Mesenchymal stem cell (in vitro differentiated cells and primary cell): ENCODE measurements around the gene HSPG2.

Experiments used
- DNase-seq: peaks from one replicate; pipeline ENCODE4 v3.0.0-alpha.2; 2013
- H2AFZ ChIP-seq: one replicate; pipeline ENCODE4 v1.6.1; 2013; ENCODE audit warnings: low read depth, mild to moderate bottlenecking, control low read depth, inconsistent platforms, low read length, moderate library complexity
- H2AK5ac ChIP-seq: 2 replicates; pipeline ENCODE4 v1.6.1; 2013; ENCODE audit warnings: low read length, moderate library complexity, mild to moderate bottlenecking, inconsistent platforms; ENCODE audit not compliant: severe bottlenecking
- H2BK120ac ChIP-seq: one replicate; pipeline ENCODE4 v1.6.1; 2013; ENCODE audit warnings: low read depth, mild to moderate bottlenecking, inconsistent platforms, low read length, moderate library complexity
- H2BK12ac ChIP-seq, 2 experiments: one replicate each; pipeline ENCODE4 v1.6.1; 2013; ENCODE audit warnings: inconsistent platforms in 2 of 2, low read length in 2 of 2, mild to moderate bottlenecking in 2 of 2, moderate library complexity in 2 of 2, control low read depth in 1 of 2
- H2BK15ac ChIP-seq: one replicate; pipeline ENCODE4 v1.6.1; 2013; ENCODE audit warnings: mild to moderate bottlenecking, low read depth, inconsistent platforms; ENCODE audit not compliant: poor library complexity, severe bottlenecking
- H2BK5ac ChIP-seq: 2 replicates; pipeline ENCODE4 v1.6.1; 2013; ENCODE audit warnings: low read depth, mild to moderate bottlenecking, low read length, control low read depth, inconsistent platforms; ENCODE audit not compliant: poor library complexity, severe bottlenecking
- H3K14ac ChIP-seq, 2 experiments: one replicate each; pipeline ENCODE4 v1.6.1; 2013; ENCODE audit warnings: inconsistent platforms in 2 of 2, low read length in 2 of 2, control low read depth in 1 of 2, mild to moderate bottlenecking in 1 of 2, moderate library complexity in 1 of 2
- H3K18ac ChIP-seq, 2 experiments: one replicate each; pipeline ENCODE4 v1.6.1; 2013; ENCODE audit warnings: inconsistent platforms in 2 of 2, low read length in 2 of 2, control low read depth in 1 of 2, low read depth in 1 of 2, mild to moderate bottlenecking in 1 of 2
- H3K23ac ChIP-seq, 2 experiments: one replicate each; pipeline ENCODE4 v1.6.1; 2013; ENCODE audit warnings: inconsistent platforms in 2 of 2, low read length in 2 of 2, mild to moderate bottlenecking in 2 of 2, moderate library complexity in 2 of 2, control low read depth in 1 of 2
- H3K27ac ChIP-seq: 2 replicates; pipeline ENCODE4 v1.5.1; 2013; ENCODE audit warnings: mild to moderate bottlenecking, moderate library complexity, low read length, control low read depth, inconsistent platforms; ENCODE audit not compliant: poor library complexity, severe bottlenecking
- H3K27me3 ChIP-seq, 2 experiments: 2 replicates each; pipeline versions ENCODE4 v1.6.1 to v1.7.0; 2013; ENCODE audit warnings: low read length in 2 of 2, mild to moderate bottlenecking in 2 of 2, moderate library complexity in 2 of 2, control low read depth in 1 of 2, inconsistent platforms in 1 of 2; ENCODE audit not compliant: control insufficient read depth in 1 of 2, insufficient read depth in 1 of 2
- H3K36me3 ChIP-seq, 2 experiments: 2 replicates each; pipeline versions ENCODE4 v1.6.1 to v1.7.0; 2013; ENCODE audit warnings: low read length in 2 of 2, control low read depth in 1 of 2, inconsistent platforms in 1 of 2, low read depth in 1 of 2, mild to moderate bottlenecking in 1 of 2; ENCODE audit not compliant: insufficient read depth in 2 of 2, control insufficient read depth in 1 of 2
- H3K4ac ChIP-seq, 2 experiments: one replicate each; pipeline ENCODE4 v1.6.1; 2013; ENCODE audit warnings: inconsistent platforms in 2 of 2, low read length in 2 of 2, mild to moderate bottlenecking in 2 of 2, moderate library complexity in 2 of 2, control low read depth in 1 of 2, low read depth in 1 of 2
- H3K4me1 ChIP-seq: 2 replicates; pipeline ENCODE4 v1.6.1; 2013; ENCODE audit warnings: low read depth, low read length, control low read depth; ENCODE audit not compliant: control insufficient read depth, insufficient read depth
- H3K4me2 ChIP-seq: 2 replicates; pipeline ENCODE4 v1.6.1; 2013; ENCODE audit warnings: low read length, mild to moderate bottlenecking, inconsistent platforms; ENCODE audit not compliant: poor library complexity, severe bottlenecking
- H3K4me3 ChIP-seq, 2 experiments: 2 replicates each; pipeline versions ENCODE4 v1.5.1 to v1.7.0; 2013; ENCODE audit warnings: low read length in 2 of 2, mild to moderate bottlenecking in 2 of 2, control low read depth in 1 of 2, low read depth in 1 of 2; ENCODE audit not compliant: insufficient read depth in 1 of 2
- H3K79me1 ChIP-seq: replicated peaks from 2 replicates; pipeline ENCODE4 v1.6.1; 2013; ENCODE audit warnings: mild to moderate bottlenecking, control low read depth, low read length, inconsistent platforms; ENCODE audit not compliant: poor library complexity, severe bottlenecking
- H3K9ac ChIP-seq: 2 replicates; pipeline ENCODE4 v1.7.0; 2013; ENCODE audit warnings: mild to moderate bottlenecking, low read length, moderate library complexity
- H3K9me3 ChIP-seq: 2 replicates; pipeline ENCODE4 v1.7.0; 2013; ENCODE audit warnings: mild to moderate bottlenecking, low read length; ENCODE audit not compliant: control insufficient read depth
- H4K8ac ChIP-seq: one replicate; pipeline ENCODE4 v1.6.1; 2013; ENCODE audit warnings: inconsistent platforms, mild to moderate bottlenecking, low read length, moderate library complexity
- H4K91ac ChIP-seq: one replicate; pipeline ENCODE4 v1.6.1; 2013; ENCODE audit warnings: mild to moderate bottlenecking, low read length, inconsistent platforms
- WGBS: methylation state at CpG from one replicate; pipeline ENCODE4 v1.1.7; 2013; ENCODE audit warnings: mixed read lengths; 5-methylcytosine and 5-hydroxymethylcytosine counted together

Gene HSPG2

GRCh38 chr1:21911205-21912001 lies 25.7 kb downstream of the HSPG2 start:
- peaks cover 53% of the 10 kb centered on the region for H3K4me1 ChIP-seq
- peak overlapping the region; percentile 74 for H2BK15ac ChIP-seq
- H2AK5ac ChIP-seq: peak overlapping the region; percentile 25
- peak overlapping the region; percentile 61 to 76 for H2BK12ac ChIP-seq
- peak overlapping the region; percentile 74 for H2BK120ac ChIP-seq
- no peak overlapping the region for H3K4me2 ChIP-seq
- peaks cover 14 to 36% of the 10 kb centered on the region in 2 experiments for H3K36me3 ChIP-seq
- H3K9ac ChIP-seq: peak overlapping the region; percentile 92
- no peak overlapping the region for H3K4me3 ChIP-seq
- H2AFZ ChIP-seq: no peak overlapping the region
- 32% methylated on average over 6 of the region's 10 CpGs for WGBS
- DNase-seq: peak; percentile 41
- H3K27ac ChIP-seq: peak overlapping the region; percentile 70
- H4K91ac ChIP-seq: peak overlapping the region; percentile 78
- H4K8ac ChIP-seq: peak overlapping the region; percentile 94
- H3K14ac ChIP-seq: no peak overlapping the region
- no peaks in the 10 kb centered on the region for H3K27me3 ChIP-seq
- peaks cover 25% of the 10 kb centered on the region for H3K79me1 ChIP-seq
- peak overlapping the region; percentile 70 to 76 for H3K4ac ChIP-seq
- H3K18ac ChIP-seq: peak overlapping the region; percentile 71 to 89
- no peaks in the 10 kb centered on the region for H3K9me3 ChIP-seq
- H3K23ac ChIP-seq: no peak overlapping the region
- no peak overlapping the region for H2BK5ac ChIP-seq

DNA sequence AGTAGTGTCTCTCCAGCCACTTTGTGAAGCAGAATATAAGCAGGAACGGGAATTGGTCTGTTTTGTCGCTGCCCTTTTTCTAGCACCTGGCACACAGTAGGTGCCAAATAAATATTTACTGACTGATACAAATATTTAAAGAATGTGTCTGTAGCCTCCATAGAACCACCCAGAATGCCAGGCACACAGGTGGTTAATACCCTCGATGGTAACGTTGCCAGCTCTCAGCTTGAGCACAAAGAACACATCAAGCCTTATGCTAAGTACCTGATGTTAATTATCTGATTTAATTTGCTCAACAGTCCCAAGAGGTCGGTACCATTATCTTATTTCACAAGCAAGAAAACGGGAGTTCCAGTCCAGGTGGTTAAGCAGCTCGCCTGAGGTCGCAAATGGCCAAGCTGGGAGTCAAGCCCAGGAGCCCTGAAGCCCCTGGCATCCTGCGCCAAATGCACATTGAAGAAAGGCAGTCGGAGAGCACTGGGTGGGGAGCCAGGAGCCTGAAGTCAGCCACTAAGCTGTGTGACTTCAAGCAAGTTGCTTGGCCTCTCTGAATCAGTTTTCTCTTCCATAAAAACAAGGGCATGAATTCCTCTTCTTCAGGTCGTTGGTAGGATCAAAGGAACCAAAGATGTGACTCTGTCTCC lies 26.4 kb downstream of the HSPG2 start:
- H2BK12ac ChIP-seq: peak overlapping the region; percentile 59 to 76
- peak overlapping the region; percentile 83 for H4K8ac ChIP-seq
- 87% methylated on average over 8 of the region's 11 CpGs for WGBS
- H2BK15ac ChIP-seq: no peak overlapping the region
- peak overlapping the region; percentile 70 to 76 for H3K4ac ChIP-seq
- DNase-seq: no peak
- H4K91ac ChIP-seq: peak overlapping the region; percentile 78
- no peak overlapping the region for H2BK5ac ChIP-seq
- peak overlapping the region; percentile 74 for H2BK120ac ChIP-seq
- no peak overlapping the region for H3K23ac ChIP-seq
- H3K9me3 ChIP-seq: no peaks in the 10 kb centered on the region
- peak overlapping the region; percentile 1 for H2AK5ac ChIP-seq
- H3K36me3 ChIP-seq: peaks cover 14 to 39% of the 10 kb centered on the region in 2 experiments
- no peak overlapping the region for H3K14ac ChIP-seq
- no peak overlapping the region for H2AFZ ChIP-seq
- H3K79me1 ChIP-seq: peaks cover 31% of the 10 kb centered on the region
- H3K4me2 ChIP-seq: no peak overlapping the region
- peak overlapping the region; percentile 92 for H3K9ac ChIP-seq
- H3K27ac ChIP-seq: peak overlapping the region; percentile 21
- no peaks in the 10 kb centered on the region for H3K27me3 ChIP-seq
- H3K18ac ChIP-seq: peak overlapping the region; percentile 54 to 89
- peaks cover 54% of the 10 kb centered on the region for H3K4me1 ChIP-seq
- no peak overlapping the region for H3K4me3 ChIP-seq

- Histone ChIP-seq H3K9me3 (no peaks in the 10 kb centered on the region), H3K27me3 (no peaks in the 10 kb centered on the region), H3K27ac (peak overlapping the region; percentile 54), H3K4ac (peak overlapping the region; percentile 44 to 70), H3K23ac (peak overlapping the region in 1 of 2 experiments; percentile 11), H3K36me3 (peaks cover 14 to 37% of the 10 kb centered on the region in 2 experiments), H3K4me2 (no peak overlapping the region), H2BK12ac (peak overlapping the region; percentile 33 to 83), H3K4me3 (no peak overlapping the region), H3K79me1 (peaks cover 29% of the 10 kb centered on the region), H4K8ac (peak overlapping the region; percentile 93), H2AFZ (no peak overlapping the region), H2BK15ac (peak overlapping the region; percentile 88), H3K9ac (peak overlapping the region; percentile 92), H3K4me1 (peaks cover 53% of the 10 kb centered on the region), H4K91ac (peak overlapping the region; percentile 87), H2BK120ac (peak overlapping the region; percentile 77), H2BK5ac (no peak overlapping the region), H2AK5ac (peak overlapping the region; percentile 88), H3K18ac (peak overlapping the region; percentile 41 to 88), H3K14ac (no peak overlapping the region)
- 44% methylated on average over 9 of the region's 9 CpGs for WGBS
- peak; percentile 61 for DNase-seq
These were observed 27.2 kb downstream of the HSPG2 start for GRCh38 chr1:21909787-21910503.
